Fibroblast of villous mesenchyme (primary cell): Measurements from ENCODE around the gene CAMK1D. TPM values are rescaled to one million over a fixed set of nuclear protein-coding genes. Genes with fewer than 3 reads are reported as not detected.

Source experiments
- DNase-seq: peaks from one replicate; pipeline ENCODE4 v3.0.0-alpha.2; 2010; ENCODE audit warnings: low read depth
- H3K4me3 ChIP-seq: 2 replicates; pipeline ENCODE4 v1.5.1; 2011; ENCODE audit warnings: low read depth, mild to moderate bottlenecking, low read length
- CTCF ChIP-seq: IDR thresholded peaks from 2 replicates; pipeline ENCODE4 v1.5.1; 2012; ENCODE audit warnings: low read depth, mild to moderate bottlenecking, low read length; ENCODE audit not compliant: insufficient read depth
- total RNA-seq: library from RNA; depleted of rRNA; stranded (reverse); fragments of >200 nt; gene quantifications from 2 replicates; pipeline ENCODE4 v1.2.3, GENCODE V29; 2012

Gene CAMK1D
- total RNA-seq, 1 donor: 1.3 TPM

DNA sequence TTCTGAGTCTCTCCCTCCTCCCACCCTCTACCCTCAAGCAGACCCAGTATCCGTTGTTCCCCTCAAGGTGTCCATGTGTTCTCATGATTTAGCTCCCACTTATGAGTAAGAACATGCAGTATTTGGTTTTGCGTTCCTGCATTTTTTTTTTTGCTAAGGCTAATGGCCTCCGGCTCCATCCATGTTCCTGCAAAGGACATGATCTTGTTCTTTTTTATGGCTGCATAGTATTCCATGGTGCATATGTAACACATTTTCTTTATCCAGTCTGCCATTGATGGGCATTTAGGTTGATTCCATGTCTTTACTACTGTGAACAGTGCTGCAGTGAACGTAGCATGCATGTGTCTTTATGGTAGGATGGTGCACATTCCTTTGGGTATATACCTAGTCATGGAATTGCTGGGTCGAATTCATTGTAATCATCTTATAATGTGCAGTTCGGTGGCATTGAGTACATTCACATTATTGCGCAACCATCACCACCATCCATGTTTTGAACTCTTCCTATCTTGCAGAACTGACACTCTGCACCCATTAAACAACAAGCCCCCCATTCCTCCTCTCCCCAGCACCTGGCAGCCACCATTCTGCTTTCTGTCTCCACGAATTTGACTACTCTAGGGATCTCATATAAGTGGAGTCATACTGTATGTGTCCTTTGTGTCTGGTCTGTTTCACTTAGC, 125.5 kb downstream of the CAMK1D start:
- no peak overlapping the region for H3K4me3 ChIP-seq
- no peak for TF ChIP-seq CTCF
- no peak for DNase-seq

- no peak overlapping the region for H3K4me3 ChIP-seq
- no peak for DNase-seq
- TF ChIP-seq CTCF: no peak
Measured at GRCh38 chr10:12476656-12477055, 127.3 kb downstream of the CAMK1D start.

DNA sequence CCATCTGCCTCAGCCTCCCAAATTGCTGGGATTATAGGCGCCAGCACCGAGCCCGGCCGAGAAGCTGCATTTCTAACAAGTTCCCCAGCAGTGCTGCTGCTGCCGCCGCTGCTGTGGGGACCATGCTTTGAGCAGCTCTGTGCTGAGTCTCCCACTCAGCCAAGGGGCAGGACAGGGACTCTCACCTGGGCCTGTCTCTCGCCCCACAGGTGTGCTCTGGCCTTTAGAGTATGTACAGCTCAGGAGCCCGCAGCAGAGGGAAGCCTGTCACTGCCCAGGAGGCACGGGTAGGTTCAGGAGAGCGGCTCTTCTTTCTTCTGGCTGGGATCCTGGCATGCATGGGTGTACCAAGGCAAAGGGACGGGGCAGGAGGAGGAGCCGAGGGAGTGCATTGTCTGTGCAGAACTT, 130.1 kb downstream of the CAMK1D start:
- no peak overlapping the region for H3K4me3 ChIP-seq
- no peak for DNase-seq
- TF ChIP-seq CTCF: no peak

GRCh38 chr10:12479924-12480323, 130.6 kb downstream of the CAMK1D start:
- no peak for DNase-seq
- TF ChIP-seq CTCF: no peak

GRCh38 chr10:12480440-12480839, 131.1 kb downstream of the CAMK1D start:
- H3K4me3 ChIP-seq: no peak overlapping the region
- DNase-seq: no peak

More at GRCh38 chr10:12479924-12480323, 130.6 kb downstream of the CAMK1D start:
- H3K4me3 ChIP-seq: no peak overlapping the region

GRCh38 chr10:12481924-12482323, 132.6 kb downstream of the CAMK1D start:
- no peak overlapping the region for H3K4me3 ChIP-seq
- no peak for TF ChIP-seq CTCF
- DNase-seq: no peak

More at GRCh38 chr10:12480440-12480839, 131.1 kb downstream of the CAMK1D start:
- no peak for TF ChIP-seq CTCF

- no peak for TF ChIP-seq CTCF
- H3K4me3 ChIP-seq: no peak overlapping the region
- DNase-seq: no peak
Measured at GRCh38 chr10:12482587-12482986, 133.2 kb downstream of the CAMK1D start.
